ENCODE results near the gene JAG2.

The JAG2 gene

GRCh38 chr14:105192866-105193731 lies 24.5 kb upstream of the JAG2 start (continued):
- TF ChIP-seq ZSCAN16 (tag by site-specific recombination; IDR thresholded peaks at IDR 0.05): no peak
- no peak for TF ChIP-seq ZNF610 (tag by site-specific recombination; IDR thresholded peaks at IDR 0.05; ENCODE audit: borderline replicate concordance)
- peak; percentile 79 for TF ChIP-seq GLIS1 (tag by site-specific recombination; IDR thresholded peaks at IDR 0.05)
- no peak for TF ChIP-seq ZBTB8A (tag by site-specific recombination; IDR thresholded peaks at IDR 0.05)
- no peak for TF ChIP-seq ZNF624 (tag by site-specific recombination; IDR thresholded peaks at IDR 0.05)
- TF ChIP-seq ZNF404 (tag by site-specific recombination; IDR thresholded peaks at IDR 0.05): no peak
- no peak for TF ChIP-seq ZNF670 (tag by site-specific recombination; IDR thresholded peaks at IDR 0.05; ENCODE audit: low read depth)
- no peak for TF ChIP-seq ZNF280C (tag by site-specific recombination; IDR thresholded peaks at IDR 0.05)
- TF ChIP-seq SP3 (tag by site-specific recombination; IDR thresholded peaks at IDR 0.05): no peak
- no peak for TF ChIP-seq ZBTB26 (tag by site-specific recombination; optimal IDR thresholded peaks at IDR 0.05)
- TF ChIP-seq GFI1B (tag by site-specific recombination; IDR thresholded peaks at IDR 0.05): no peak
- no peak for TF ChIP-seq ZNF148 (tag by site-specific recombination; IDR thresholded peaks at IDR 0.05; ENCODE audit: borderline replicate concordance)
- TF ChIP-seq ZNF394 (tag by site-specific recombination; IDR thresholded peaks at IDR 0.05; ENCODE audit: borderline replicate concordance): no peak
- TF ChIP-seq ZNF112 (tag by site-specific recombination; IDR thresholded peaks at IDR 0.05): no peak
- no peak for TF ChIP-seq ZSCAN30 (tag by site-specific recombination; IDR thresholded peaks at IDR 0.05)
- peak; percentile 53; the same call in 1 of the 2 replicates for TF ChIP-seq ZIC2 (tag by site-specific recombination; IDR thresholded peaks at IDR 0.05)
- no peak for TF ChIP-seq SCRT1 (tag by site-specific recombination; IDR thresholded peaks at IDR 0.05; ENCODE audit: borderline replicate concordance)
- no peak for TF ChIP-seq ZNF23 (tag by site-specific recombination; IDR thresholded peaks at IDR 0.05; ENCODE audit: borderline replicate concordance)

GRCh38 chr14:105187935-105188524 lies 19.5 kb upstream of the JAG2 start:
- CTCF ChIA-PET: interaction anchor here (0.5 to 1.7 kb wide), 5 partner anchors 15 to 341 kb away, joined by 3 to 5 read pairs (median 3); no protein-coding TSS in a partner anchor
- Histone ChIP-seq H3K27ac (ENCODE audit: extremely low read depth, low read depth, low read length) (no peak overlapping the region), H3K9me3 (ENCODE audit: control insufficient read depth, insufficient read depth, low read depth, low read length) (no peaks in the 10 kb centered on the region), H3K4me3 (ENCODE audit: low read depth, low read length) (no peak overlapping the region), H3K4me1 (ENCODE audit: control insufficient read depth, insufficient read depth, low read length) (no peaks in the 10 kb centered on the region), H3K36me3 (ENCODE audit: control insufficient read depth in 2 of 2, insufficient read depth in 1 of 2, low read length in 2 of 2) (no peaks in the 10 kb centered on the region)
- TF ChIP-seq TRIM28 (IDR thresholded peaks at IDR 0.05; ENCODE audit: borderline replicate concordance, low read length) (peak; percentile 85; the same call in 1 of the 2 replicates), EGR2 (tag by site-specific recombination; IDR thresholded peaks at IDR 0.05; ENCODE audit: low read depth) (no peak), ZNF654 (tag by site-specific recombination; IDR thresholded peaks at IDR 0.05; ENCODE audit: low read depth) (peak; percentile 40)
- POLR2A ChIA-PET: no interaction called here
